GM19467 (cell line): ENCODE data around the gene CDH16.

ENCODE experiments used
- ATAC-seq: cut with Tn5 transposase; IDR thresholded peaks from one replicate; pipeline ENCODE4 v1.9.1; 2021; ENCODE audit warnings: mild to moderate bottlenecking, moderate library complexity; ENCODE audit not compliant: unreplicated experiment

The CDH16 gene

GRCh38 chr16:66930189-66930588 is 11.5 kb upstream of the CDH16 start:
- no peak for ATAC-seq

DNA sequence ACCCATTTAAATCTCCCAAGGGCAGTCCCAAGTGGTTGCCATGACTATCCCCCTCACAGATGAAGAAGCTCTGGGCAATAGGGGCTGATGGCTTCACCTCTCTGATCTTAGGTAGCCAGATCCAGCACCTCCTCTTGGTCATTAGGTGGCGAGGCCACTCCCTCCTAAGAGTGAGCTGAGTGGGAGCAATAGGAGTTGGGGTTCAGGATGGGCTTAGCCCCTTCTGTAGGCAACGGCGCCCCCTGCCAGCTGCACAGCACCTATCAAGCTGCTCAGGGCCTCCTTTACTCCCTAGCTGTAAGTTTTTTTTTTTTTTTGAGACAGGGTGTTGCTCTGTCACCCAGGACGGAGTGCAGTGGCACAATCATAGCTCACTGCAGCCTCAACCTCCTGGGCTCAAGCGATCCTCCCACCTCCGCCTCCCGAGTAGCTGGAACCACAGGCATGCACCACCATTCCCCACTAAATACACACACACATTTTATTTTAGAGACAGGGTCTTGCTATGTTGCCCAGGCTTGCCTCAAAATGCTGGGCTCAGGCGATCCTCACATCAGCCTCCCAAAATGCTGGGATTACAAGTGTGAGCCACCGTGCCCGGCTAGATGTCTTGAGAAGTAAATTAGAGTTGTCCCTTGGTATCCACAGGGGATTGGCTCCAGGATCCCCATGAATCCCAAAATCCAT is 10.2 kb upstream of the CDH16 start:
- ATAC-seq = no peak

GRCh38 chr16:66927918-66928649 is 9.4 kb upstream of the CDH16 start:
- no peak for ATAC-seq

DNA sequence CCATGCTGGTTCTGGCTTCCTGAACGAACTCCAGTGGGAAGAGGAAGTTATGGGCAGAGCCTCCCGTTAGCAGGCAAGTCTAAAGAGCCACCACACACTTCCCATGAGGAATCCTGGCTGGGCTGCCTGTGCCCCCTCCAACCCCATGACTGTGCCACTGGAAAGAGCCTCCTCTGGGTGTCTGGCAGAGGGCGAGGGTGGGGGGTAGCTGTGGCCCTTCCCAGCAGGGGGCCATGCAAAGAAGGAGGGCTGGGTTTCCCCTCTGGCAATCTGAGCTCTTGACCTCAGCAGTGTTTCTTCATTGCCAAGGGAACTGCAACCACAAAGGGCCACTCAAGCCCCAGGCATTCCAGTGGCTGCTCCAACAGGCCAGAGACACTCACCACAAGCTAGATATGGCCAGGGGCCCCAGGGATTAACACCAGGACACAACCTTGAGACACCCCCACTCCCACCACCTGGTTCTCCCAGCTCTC is 8.3 kb upstream of the CDH16 start:
- no peak for ATAC-seq

DNA sequence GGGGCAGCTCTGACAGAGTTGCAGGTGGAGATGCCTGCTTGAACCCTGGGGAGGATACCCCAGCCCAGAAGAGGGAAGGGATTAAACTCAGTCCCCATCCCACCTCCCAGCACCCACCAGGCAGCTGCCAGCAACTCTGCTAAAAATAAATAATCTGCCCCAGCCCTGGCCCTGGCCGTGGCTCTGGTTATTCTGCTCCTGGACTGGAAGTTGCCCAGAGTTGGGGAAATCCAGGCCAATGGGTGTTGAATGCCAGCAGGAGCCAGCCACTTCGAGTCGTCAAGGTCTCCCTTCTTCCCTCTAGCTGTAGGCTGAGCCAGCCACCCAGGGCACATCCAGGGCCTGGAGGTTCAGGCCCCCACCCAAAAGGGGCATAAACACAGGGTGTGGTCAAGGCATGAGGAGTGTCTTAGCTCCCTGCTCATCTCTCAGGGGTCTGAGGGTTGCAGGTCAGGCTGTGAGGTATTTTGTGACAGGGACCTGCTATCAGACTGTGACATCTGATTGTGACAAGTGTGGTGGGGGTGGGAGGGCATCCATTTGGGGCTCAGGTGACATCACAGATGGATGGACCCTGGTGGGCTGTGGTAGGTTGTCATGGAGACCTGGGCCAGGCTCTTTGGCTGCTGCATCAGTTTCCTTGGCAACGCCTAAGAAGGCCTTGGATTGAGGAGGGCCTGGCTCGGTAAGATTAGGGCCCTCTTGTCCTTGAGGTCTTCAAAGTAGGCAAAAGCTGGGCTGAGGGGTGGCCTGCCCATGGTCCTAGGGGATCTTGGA is 7.7 kb upstream of the CDH16 start:
- ATAC-seq = no peak

DNA sequence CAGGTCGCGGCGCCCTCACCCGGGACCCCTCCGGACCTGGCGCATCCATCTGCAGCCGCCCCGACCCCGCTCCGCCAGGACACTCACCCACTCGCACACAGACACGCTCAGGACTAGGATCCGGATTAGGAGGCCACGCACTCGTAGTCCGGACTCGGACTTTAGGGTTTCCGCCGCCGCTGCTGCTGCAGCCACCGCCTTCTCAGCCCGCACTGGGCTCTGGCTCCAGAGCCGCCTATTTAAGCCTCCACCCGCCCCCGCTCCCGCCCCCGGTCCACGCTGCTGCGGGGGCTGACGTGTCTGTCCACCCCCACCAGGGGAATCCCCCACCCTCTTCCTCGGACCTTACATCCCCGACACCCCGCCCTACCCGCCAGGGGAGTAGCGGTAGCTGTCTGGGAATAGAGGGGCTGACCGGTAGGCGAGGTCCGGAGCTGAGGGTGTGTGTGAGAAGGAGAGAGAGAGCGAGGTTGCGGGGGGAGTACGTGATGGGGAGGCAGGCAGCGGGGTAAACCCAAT is 6.7 kb upstream of the CDH16 start, which contains the start of gene RRAD:
Gene RRAD (minus strand): TSS at position 214 of the 519 bp plus-strand sequence. CDS start 356 bp downstream, outside the sequence.
- no peak for ATAC-seq

DNA sequence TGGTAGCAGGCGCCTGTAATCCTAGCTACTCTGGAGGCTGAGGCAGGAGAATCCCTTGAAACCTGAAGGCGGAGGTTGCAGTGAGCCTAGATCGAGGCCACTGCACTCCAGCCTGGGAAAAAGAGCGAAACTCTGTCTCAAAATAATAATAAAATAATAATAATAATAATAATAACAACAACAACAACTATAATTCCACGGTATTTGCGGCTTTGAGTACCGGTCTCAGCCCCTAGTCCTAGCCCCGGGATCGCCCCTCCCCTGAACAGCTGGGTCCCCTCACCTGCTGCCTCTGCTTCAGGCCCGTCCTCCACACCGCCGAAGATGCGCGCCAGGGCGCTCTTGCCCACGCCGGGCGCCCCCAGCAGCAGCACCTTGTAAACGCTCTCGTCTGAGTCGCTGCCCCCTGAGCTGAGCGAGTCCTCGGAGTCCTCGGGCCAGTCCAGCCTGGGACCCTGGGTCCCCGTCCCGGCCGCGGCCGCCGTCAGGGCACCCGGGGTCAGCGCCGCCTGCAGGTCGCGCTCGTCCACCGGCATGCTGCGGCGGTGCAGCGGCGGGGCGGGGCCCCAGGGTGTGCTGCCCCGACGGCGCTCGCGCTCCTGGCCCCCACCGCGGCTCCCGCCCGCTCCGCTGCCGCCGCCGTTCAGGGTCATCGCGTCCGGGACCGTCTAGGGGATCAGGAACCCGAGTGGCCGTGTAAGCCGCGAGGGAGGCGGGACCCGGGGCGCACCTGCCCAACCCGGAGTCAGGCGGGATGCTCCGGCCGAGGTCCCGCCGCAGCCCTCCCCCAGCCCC is 6.0 kb upstream of the CDH16 start:
- no peak for ATAC-seq

GRCh38 chr16:66923866-66924265 is 5.2 kb upstream of the CDH16 start:
- ATAC-seq = no peak

DNA sequence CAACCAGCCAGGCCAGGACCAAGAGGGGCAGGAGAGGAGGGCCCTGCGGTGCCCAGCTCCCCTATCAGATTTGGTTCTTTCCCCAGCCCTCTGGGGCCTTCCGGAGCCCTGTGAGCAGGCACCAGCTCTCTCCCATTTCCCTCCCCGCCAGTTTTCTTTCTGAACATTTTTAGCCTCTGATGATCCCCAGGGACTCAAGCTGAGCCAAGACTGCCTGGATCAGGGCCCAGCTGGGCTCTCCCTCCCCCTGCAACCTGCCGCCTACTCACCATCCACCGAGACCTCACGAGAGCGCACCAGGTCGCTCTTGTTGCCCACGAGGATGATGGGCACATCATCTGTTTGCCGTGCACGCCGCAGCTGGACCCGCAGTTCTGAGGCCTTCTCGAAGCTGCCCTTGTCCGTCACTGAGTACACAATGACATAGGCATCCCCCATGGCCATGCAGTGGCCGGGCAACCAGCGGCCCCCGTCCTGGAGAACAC is 4.6 kb upstream of the CDH16 start:
- no peak for ATAC-seq

GRCh38 chr16:66921729-66922450 is 3.2 kb upstream of the CDH16 start:
- ATAC-seq = no peak

DNA sequence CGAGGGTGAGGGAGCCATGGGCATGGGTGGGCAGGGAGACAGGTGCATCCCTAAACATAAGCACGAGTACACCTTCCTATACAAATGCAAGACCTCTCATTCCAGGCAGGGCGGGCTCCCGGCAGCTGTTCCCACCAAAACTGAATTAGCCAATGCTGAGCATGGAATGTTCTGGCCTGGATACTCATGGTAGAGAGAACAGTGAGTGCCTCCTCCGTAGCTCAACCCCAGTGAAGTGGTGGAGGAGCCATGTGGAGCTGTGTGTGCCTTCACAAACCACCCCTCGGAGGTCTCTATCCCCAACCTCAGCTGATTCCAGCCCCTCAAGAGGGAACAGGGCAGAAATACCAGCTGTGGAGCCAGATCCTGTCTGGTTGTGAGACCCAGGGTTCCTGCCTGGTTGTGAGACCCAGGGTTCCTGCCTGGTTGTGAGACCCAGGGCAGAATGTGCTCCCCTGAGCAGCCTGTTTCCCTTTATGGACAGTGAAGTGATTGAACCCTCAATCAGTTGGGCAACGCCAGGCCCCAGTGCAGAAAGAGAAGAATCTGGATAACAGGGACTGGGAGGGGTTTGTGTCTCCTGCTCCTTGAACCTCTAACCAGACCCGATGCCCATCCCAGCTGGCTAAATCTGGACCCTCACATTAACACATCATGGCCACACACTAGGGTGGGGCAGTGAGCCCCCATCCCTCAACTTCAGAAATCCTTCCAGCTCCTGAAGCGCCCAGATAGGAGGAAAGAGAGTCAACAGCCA is 2.4 kb upstream of the CDH16 start:
- no peak for ATAC-seq

GRCh38 chr16:66920299-66920590 is 1.6 kb upstream of the CDH16 start:
- ATAC-seq = no peak

GRCh38 chr16:66919569-66920298 is 1.0 kb upstream of the CDH16 start:
- ATAC-seq = no peak

DNA sequence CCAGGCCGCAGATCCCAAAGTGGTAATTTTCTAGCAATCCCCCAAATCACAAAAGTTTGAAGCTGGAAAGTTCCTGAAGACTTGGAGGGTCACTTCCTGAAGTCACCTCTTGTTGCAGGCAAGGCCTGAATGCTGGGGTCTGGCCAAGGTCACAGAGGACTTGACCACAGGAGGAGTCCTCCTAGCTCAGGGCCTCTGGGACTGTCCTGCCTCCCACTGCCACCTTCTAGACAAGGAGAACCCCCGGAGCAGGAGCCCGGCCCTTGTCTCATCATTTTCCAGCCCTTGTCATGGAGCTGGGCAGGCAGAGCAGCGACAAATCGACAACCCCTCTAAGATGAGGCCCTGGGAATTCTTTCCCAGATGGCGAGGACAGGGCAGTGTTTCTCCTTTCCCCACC is 330 bp downstream of the CDH16 start:
- no peak for ATAC-seq

DNA sequence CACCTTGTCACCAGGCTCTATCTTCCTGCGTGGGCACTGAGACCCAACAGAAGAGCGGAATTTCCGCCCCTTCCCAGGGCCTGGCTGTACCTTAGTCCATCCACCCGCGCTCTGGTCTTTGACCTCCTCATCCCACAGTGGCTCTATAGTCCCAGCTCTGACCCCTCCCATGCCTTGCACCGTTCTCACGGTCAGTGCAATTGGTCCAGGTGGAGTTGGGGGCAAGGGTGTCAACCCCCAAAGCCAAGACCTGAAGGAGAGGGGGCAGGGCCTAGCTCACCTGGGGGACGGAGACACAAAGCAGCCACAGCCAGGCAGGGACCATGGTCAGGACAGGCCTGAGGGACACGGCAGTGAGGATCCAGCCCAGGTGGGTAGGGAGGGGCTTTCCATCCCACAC is 944 bp downstream of the CDH16 start:
- no peak for ATAC-seq

- no peak for ATAC-seq
These were observed 2.2 kb downstream of the CDH16 start for GRCh38 chr16:66916518-66916917.

GRCh38 chr16:66915041-66915440 is 3.6 kb downstream of the CDH16 start:
- ATAC-seq = no peak

DNA sequence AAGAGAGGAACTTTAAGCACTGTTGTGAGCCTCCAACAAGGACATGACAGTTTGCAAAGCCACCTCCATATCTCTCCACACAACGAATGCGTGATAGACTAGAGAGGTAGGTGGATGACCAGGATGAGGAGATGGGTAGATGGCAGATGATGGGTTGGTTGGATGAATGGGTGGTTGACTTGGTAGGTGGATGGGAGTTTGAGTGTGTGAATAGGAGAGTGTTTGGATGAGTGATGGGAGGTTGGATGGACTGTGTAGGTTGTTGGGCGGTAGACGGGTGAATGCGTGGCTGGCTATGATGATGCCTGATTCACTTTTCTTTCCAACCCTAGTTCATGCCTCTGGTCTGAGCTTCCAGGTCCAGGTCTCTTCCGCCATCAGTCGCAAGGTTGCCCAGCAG is 4.1 kb downstream of the CDH16 start:
- ATAC-seq = no peak

- ATAC-seq = no peak
These were observed 5.0 kb downstream of the CDH16 start for GRCh38 chr16:66913711-66914110.
